NCI-H146 treated with DMSO at 0.1 percent for 48 hours (cell line): Measurements from ENCODE around the gene CLDN24.

Experiments used
- DNase-seq: peaks from one replicate; lab custom pipeline; 2025; ENCODE audit not compliant: unreplicated experiment; lab: John Stamatoyannopoulos, UW

CLDN24 gene

DNA sequence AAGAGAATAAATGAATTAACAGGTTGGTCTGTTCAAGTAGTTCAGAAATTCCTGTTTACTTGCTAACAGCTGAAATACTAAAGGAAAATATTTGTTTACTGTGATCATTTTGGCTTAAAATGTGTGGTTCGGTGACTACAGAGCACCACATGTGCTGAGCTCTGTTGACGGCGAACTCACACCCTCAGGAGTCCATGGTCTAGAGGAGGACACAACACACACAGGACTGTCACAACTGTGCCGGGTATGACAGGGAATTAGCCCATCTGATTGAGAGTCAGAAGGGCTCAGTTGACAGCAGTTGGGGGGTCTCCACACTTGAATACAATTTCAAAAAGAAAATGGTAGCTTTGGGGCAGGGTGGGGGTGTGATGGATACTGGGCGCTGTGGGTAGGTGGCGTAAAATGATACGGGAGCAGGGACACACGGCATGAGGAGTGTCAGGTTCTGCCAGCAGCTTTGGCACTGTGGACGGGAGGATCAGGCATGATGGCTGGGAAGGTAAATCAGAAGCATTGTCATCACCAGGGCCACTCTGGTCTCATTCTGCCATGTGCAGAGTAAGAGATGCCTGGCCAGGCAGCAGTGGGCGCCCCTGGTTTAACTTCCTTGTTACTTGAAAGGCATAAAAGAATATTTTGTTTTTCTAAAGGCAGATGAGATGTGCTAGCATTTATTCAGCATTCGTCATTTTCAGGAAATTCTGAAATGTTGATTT, 35.5 kb downstream of the CLDN24 start:
- no peak for DNase-seq

DNA sequence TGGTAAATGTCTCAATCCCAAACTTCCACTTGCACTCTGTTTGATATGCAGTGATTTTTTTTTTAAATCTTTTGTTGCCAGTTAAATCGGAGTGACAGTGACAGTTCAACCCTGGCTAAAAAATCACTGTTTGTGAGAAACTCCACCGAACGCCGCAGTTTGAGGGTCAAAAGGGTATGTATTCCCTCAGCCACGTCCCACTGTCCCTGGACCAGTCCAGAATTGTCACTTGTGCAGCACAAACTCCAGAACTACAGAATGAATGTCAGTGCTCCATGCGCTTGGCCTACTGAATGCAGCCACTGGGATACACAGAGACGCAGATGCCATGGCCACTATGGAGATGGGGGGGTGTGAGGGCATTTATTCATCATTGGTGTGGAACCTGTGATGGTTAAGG, 36.3 kb downstream of the CLDN24 start:
- DNase-seq: no peak

DNA sequence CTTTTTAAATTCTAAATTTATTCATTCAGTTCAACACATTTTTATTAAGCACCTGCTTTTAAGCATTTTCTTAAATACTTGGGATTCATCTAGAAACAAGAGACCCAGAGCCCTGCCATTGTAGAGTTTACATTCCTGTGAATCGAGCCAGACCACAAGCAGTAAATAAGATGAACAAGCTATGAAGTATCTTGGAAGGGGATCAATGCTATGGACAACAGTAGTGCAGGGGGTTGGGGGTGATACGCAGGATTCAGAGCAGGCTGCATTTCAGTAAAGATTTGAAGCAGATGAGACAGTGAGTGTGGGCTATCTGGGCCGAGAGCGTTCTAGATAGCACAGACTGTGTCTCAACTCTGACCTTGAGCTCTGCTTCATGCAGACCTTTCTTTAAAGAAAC, 37.3 kb downstream of the CLDN24 start:
- DNase-seq: no peak

DNA sequence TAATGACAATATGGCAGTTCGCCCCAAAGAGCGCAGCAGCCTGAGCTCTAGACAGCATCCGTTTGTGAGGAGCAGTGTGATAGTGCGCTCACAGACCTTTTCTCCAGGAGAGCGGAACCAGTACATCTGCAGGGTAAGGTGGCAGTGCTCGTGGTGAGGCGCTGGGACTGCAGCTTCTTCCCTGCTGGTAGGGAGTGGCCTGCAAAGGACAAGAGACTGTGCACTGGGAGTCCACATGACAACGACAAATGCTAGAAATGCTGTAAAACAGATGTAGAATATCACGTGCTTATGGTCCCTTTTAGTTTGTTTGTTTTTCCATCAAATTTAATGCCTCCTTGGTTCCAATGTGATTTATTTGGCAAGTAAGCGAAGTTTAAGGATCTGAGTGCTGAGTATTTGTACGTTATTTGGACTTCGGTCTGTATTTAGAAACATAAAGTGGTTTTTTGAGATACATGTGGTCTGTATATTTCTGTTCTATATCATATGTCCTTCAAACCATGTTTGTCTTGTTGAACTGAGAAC, 37.9 kb downstream of the CLDN24 start:
- DNase-seq: no peak

DNA sequence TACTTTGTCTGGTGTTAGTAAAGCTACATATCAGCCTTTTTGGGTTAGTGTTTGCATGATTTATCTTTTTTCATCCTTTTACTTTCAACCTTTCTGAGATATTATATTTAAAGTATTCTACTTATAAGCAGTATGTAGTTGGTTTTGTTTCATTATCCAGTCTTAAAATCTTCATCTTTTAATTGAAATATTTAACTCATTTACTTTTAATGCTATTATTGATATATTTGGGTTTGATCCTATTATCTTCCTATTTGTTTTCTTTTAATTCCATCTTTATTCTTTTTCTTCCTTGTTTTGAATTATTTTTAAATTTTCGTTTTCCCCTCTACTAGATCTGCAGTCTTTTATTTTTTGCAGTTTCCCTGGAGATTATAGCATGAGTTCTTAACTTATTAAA, 46.1 kb downstream of the CLDN24 start:
- no peak for DNase-seq

DNA sequence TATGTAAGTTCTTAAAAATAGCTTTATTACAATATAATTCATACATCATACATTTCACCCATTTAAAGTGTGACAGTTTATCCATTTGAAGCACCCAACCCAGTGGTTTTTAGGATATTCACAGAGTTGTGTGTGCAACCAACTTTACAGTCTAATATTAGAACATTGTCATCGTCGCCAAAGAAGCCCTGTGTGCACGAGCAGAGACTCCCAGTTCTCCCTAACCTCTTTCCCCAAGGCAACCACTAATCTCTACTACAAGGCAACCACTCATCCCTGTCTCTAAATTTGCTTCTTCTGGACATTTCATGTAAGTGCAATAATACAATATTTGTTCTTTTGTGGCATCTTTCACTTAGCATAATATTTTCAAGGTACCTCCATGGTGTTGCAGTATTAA, 49.8 kb downstream of the CLDN24 start:
- no peak for DNase-seq
